Neural progenitor cell (in vitro differentiated cells): ENCODE results near the gene FRRS1.

Experiments used
- CTCF ChIP-seq: fragments of 200-600 bp; sonication (generic); IDR thresholded peaks from 2 replicates; pipeline ENCODE4 v1.5.1; 2017; ENCODE audit warnings: antibody characterized with exemption, mild to moderate bottlenecking
- EZH2 ChIP-seq: fragments of 200-600 bp; sonication (generic); IDR thresholded peaks from 2 replicates; pipeline ENCODE4 v1.6.1; 2017; ENCODE audit warnings: antibody characterized with exemption, mild to moderate bottlenecking, moderate library complexity
- EZH2phosphoT487 ChIP-seq: fragments of 200-600 bp; sonication (generic); IDR thresholded peaks from 2 replicates; pipeline ENCODE4 v1.6.1; 2017; ENCODE audit warnings: antibody characterized with exemption

- TF ChIP-seq CTCF (no peak), EZH2 (no peak), EZH2phosphoT487 (no peak)
Observed at GRCh38 chr1:99665212-99665611, 101.2 kb downstream of the FRRS1 start.
